AG09309 (cell line): ENCODE data around the gene KBTBD7.

Experiments used
- DNase-seq: peaks from one replicate; pipeline ENCODE4 v3.0.0-alpha.2; 2010; ENCODE audit warnings: low read depth
- H3K4me3 ChIP-seq: 2 replicates; pipeline ENCODE4 v1.5.1; 2011; ENCODE audit warnings: mild to moderate bottlenecking, low read depth, low read length, moderate library complexity; ENCODE audit not compliant: control insufficient read depth
- TF ChIP-seq, protein P1 (sequence below): IDR thresholded peaks from 2 replicates; pipeline ENCODE4 v1.5.1; 2011; ENCODE audit warnings: mild to moderate bottlenecking, low read depth, low read length, inconsistent platforms; ENCODE audit not compliant: insufficient read depth, control insufficient read depth; ENCODE audit errors: missing control alignments

Gene KBTBD7

DNA sequence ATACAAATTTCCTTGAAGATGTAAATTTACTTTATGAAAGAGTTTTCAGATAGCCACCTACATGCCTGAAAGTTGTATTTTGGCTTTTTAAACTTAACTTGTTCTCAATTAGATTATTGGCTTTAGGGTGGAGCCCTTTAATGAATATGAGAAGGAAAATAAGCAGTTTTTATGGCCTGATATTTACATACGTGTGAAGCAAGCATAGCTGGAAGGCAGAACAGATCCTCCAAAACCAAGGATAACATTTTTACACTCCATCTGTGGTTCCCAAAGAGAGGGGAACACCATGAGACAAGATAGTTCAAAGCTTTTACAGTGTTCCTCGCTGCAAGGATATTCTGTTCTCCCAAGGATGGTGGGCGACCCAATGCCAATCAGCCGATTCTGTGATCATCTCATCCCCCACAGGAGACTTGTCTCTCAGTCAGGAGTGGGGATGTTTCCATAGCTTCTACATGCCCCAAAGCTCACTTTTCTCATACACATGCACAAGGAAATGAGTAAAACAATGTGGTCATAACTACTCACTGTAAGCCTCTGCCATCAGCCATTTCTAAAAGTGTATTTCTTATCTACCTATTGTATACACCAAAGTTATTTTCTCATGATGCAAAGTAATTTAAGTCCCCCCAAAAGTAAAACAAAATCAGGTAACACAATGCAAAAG, 37.2 kb downstream of the KBTBD7 start:
- no peak overlapping the region for H3K4me3 ChIP-seq
- DNase-seq = no peak
- TF ChIP-seq, protein P1, sequence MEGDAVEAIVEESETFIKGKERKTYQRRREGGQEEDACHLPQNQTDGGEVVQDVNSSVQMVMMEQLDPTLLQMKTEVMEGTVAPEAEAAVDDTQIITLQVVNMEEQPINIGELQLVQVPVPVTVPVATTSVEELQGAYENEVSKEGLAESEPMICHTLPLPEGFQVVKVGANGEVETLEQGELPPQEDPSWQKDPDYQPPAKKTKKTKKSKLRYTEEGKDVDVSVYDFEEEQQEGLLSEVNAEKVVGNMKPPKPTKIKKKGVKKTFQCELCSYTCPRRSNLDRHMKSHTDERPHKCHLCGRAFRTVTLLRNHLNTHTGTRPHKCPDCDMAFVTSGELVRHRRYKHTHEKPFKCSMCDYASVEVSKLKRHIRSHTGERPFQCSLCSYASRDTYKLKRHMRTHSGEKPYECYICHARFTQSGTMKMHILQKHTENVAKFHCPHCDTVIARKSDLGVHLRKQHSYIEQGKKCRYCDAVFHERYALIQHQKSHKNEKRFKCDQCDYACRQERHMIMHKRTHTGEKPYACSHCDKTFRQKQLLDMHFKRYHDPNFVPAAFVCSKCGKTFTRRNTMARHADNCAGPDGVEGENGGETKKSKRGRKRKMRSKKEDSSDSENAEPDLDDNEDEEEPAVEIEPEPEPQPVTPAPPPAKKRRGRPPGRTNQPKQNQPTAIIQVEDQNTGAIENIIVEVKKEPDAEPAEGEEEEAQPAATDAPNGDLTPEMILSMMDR = no peak

DNA sequence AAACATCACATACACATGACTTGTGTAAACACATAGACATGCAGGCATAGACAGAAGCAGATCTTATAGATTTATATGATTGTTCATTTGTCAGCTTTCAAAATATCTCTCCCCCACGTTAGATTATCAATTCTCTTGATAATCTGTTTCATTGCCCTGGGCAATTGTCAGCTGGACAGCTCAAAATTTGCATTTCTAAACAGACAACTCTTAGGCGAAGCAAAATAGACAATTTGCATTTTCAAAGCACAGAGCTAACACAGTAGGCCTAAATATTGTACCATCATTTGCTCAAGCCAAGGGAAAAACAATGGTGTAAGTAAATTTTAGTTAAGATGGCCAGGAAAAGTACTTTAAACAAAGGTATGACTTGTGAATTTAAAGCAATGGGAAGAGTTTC, 37.7 kb downstream of the KBTBD7 start:
- DNase-seq = no peak
- TF ChIP-seq, protein P1 = no peak

DNA sequence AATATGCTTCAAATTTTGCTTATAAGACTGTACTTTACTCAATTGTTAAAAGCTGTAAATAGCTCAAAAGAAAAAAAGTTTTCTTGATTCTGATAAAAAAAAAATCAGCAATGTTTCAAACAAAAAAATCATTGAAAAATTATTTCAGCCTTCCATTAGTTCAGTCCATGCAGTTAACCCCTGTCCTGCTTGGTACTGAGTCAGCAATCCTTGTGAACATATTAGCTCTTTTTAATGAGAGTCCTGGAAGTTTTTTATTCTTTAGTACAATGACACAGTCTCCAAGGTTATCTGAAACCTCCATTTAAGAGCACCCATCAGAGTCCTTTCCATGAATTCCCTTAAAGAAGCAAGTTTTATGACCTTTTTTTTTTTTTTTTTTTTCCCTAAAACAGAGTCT, 40.3 kb downstream of the KBTBD7 start:
- TF ChIP-seq, protein P1 = no peak
- no peak for DNase-seq
- no peak overlapping the region for H3K4me3 ChIP-seq

More for the DNA sequence above, 37.7 kb downstream of the KBTBD7 start:
- H3K4me3 ChIP-seq = no peak overlapping the region

DNA sequence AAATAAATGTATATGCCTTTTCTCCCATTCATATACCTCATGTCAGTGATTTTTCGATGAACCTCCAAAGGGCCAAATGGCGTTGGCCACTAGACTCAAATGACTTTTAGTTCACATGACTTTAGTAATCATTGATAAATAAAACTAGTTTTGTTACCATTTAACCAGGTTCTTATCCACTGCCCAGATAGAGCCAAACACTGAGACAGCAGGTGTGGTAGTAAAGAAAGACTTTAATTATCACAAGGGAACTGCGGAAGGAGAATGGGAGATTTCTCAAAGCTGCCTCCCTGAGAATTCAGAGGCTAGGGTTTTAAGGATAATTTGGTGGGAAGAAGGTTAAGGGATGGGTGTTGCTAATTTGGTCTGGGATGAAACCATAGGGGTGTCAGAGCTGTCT, 42.4 kb downstream of the KBTBD7 start:
- no peak overlapping the region for H3K4me3 ChIP-seq
- DNase-seq = no peak
- TF ChIP-seq, protein P1 = no peak

DNA sequence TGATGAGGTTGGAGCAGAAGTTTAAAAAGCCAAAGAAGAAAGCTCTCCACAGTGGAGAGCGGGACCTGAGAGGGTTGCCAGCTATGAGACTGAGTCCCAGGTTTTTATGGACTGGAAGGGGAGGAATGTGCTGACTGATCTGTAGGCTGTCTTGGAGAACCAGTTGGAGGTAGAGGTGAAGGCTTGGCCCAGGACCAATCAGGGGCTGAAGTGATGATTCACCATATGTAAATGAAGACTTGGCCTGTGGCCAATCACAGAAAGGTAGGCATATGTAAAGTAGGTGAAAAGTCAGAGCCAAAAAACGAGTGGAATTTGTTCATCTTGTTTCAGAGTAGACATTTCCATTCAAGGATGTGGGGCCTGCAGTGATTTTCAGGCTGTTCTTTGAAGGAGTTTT, 44.3 kb downstream of the KBTBD7 start:
- no peak overlapping the region for H3K4me3 ChIP-seq
- DNase-seq = no peak
- TF ChIP-seq, protein P1 = no peak

DNA sequence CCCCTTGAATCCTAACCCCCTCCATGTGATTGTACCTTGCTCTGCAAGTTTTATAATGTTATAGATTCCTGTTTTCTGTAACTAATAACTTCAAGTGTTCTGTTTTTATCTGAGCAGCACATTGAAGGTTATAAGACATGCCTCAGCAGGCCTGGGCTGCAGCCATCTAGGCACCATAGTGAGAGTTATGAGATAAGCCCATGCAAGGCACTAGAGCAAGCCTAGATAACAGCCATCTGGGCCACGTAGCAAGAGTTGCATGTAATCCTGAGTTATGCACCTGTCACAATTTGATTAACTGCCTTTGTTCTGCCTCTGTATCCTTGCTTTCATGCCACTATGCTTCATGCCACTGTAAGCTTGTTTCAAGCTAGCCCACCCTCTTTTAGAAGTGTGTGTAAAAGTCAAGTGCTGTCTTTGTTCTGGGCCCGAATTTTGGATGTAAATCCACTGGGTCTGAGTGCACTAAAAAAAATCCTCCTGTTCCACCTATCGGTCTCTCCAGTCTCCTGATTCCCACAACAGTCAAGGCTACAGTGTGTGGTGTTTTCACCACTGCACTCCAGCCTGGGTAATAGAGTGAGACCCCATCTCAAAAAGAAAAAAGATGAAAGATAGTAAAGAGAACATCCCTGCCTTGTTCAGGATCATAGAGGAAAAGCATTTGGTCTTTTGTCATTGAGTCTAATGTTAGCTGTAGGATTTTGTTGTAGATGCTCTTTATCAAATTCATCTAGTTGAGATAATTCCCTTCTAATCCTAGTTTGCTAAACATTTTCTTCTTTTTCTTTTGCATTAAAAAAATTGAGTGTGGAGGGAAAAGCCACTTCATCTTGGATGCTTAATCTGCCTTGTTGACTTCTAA, 45.7 kb downstream of the KBTBD7 start:
- H3K4me3 ChIP-seq = no peak overlapping the region
- no peak for DNase-seq
- TF ChIP-seq, protein P1 = no peak
